Measurements from ENCODE around the gene NDRG3.
"Not testable (repeated sequence)": the region's sequence is repeated elsewhere in the genome, so short reads cannot be mapped to it uniquely, and the experiment has no call there.

The NDRG3 gene

GRCh38 chr20:36686944-36687343 is 58.9 kb downstream of the NDRG3 start:
- DNase-seq = no peak

GRCh38 chr20:36686504-36686903 is 59.4 kb downstream of the NDRG3 start:
- no peak for DNase-seq

- no peak for DNase-seq
These were observed 61.1 kb downstream of the NDRG3 start for GRCh38 chr20:36684747-36685146.

DNA sequence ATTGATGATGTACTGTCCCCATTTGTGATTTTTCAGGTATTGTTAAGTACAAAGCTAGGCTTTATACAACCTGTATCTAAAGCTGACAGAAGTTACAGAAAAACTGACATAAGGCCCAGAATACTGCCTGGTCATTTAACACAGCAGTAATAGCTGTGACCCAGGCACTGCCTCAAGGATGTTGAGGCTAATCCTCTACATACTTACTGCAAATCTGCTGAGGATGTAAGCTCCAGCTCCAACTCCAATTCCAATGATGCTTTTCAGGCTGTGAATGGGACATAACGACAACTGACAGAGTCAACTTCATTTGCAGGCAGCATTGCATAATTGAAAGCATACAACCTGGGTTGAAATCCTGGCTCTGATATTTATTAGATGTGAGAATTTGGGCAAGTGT is 63.6 kb downstream of the NDRG3 start:
- no peak for DNase-seq

DNA sequence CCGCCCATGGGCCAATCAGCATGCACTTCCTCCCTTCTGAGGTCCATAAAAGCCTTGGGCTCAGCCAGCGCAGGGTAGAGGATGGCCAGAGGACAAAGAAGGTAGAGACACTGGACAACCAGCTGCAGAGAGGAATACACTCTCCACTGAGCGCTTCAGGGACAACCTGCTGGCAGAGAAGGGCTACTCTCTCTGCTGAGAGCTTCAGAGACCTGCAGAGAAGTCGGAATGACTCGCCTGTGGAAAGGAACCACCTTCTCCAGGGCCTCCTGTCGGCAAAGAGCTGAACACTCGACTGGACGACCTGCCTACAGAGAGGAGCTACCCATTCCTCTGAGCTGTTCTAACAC is 68.5 kb downstream of the NDRG3 start:
- DNase-seq = no peak

DNA sequence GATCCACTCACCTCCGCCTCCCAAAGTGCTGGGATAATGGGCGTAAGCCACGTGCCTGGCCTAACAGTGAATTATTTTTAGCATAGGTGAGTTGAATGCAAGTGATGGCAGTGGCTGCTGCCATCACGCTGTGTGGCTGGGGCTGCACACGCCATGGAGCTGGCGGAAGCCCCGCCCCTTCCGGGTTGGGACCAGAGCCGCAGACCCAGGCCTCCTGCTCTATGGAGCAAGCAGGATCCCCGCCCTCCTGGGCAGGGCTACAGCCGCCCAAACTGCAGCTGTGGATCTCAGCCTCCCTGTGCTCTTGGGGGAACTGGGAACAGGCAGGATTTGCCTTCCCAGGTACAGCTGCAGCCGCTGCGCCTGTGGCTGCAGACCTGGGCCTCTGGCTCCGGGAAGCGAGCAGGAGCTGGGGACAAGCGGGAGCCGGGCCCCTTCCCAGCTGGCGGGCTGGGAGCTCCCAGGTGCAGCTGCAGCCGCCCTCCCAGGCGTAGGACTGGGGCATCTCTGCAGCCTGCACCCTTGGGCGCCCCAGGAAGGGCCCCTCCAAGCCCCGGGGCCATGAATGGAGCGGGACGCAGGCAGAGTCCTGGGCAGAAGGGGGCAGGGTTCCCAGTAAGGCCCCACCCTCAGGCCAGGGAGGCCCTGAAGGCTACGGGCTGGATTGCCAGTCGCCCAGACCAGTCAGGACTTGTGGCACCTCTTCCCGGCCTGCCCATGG is 69.0 kb downstream of the NDRG3 start:
- no peak for DNase-seq

DNA sequence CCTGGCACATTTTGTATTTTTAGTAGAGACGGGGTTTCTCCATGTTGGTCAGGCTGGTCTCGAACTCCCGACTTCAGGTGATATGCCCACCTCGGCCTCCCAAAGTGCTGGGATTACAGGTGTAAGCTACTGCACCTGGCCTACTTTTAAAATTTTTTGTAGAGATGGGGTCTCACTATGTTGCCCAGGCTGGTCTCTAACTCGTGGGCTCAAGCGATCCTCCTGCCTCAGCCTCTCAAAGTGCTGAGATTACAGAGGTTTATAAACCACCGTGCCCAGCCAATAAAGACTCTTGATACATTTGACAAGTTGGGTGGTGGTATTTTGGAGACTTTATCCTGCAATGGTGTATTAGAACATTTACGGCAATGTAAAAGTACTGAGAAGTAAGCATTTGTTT is 70.3 kb downstream of the NDRG3 start:
- DNase-seq = not testable (repeated sequence)

DNA sequence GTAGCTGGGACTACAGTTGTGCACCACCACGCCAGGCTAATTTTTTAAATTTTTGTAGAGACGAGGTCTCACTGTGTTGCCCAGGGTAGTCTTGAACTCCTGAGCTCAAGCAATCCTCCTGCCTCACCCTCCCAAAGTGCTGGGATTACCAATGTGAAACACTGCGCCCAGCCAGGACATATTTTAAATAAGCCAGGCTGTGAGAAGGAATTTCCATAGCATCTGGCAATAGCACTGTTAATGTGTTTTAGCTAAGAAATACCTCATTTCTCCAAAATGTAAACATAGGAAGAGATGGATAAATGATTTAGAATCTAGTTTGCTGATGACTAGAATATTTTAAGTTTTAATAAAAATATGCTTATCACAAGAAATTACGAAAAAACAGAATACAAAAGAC is 72.9 kb downstream of the NDRG3 start:
- no peak for DNase-seq

- DNase-seq = no peak
These were observed 75.1 kb downstream of the NDRG3 start for GRCh38 chr20:36670665-36671357.

GRCh38 chr20:36666181-36666740 is 79.6 kb downstream of the NDRG3 start:
- no peak for DNase-seq

DNA sequence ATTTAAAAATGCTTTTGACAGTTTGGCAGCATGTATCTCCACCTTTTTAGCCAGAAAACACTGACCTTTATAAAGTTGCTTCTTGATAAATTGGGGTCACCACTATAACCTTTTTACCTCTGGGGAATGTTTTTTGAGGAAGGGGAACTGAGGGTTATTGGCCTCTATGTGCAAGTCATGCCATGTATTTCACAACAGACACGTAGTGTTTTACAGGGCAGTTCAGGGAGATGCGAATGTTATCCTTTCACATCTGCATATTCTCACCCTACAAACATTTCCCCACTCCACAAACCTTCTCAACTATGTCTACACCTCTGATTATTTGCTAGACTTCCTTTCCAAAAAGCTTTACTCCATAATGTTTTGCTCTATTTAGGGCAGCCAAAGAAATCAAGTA is 82.9 kb downstream of the NDRG3 start:
- peak; percentile 34 to 52 for DNase-seq

- peak; percentile 31 to 40 for DNase-seq
These were observed 87.6 kb downstream of the NDRG3 start for GRCh38 chr20:36658300-36658699.

- DNase-seq = no peak
These were observed 89.2 kb downstream of the NDRG3 start for GRCh38 chr20:36656733-36657132.

DNA sequence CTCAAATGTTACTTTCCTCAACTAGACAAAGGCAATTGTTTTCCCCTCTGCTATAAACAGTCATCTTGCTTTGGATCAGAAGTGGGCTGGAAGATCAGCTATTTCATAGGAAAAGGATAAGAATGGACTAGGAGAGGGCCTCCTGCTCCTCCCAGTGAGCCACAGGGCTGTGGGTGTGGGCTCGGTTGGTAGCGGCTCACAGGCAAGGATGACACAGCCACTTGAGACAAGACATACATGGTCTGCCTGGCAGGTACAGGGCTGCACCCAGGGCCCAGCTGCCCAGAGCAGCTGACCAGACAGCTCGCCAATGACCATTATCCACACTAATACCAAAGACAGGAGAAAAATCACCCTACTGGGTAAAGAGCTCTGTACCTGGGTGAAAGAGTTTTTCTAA is 90.9 kb downstream of the NDRG3 start:
- no peak for DNase-seq

- DNase-seq = no peak
These were observed 91.4 kb downstream of the NDRG3 start for GRCh38 chr20:36654506-36654905.

DNA sequence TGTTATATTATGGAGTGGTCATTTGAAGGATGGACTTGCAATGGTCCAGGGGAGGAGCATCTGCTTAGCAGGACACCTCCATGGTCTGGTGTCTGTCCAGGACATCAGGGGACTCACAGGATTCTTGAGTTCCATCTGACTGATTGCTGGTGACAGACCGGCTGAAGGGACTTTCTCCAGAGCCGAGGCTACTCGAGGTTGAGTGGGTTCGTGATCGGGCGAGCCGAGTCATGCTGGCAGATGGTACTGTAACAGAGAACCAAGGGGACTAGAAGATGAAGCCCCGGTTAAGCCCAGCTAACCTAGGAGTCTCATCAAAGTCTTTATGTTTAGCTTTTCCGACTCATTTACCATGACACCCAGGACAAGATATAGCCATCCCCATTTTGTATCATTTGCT is 92.4 kb downstream of the NDRG3 start:
- DNase-seq = no peak

DNA sequence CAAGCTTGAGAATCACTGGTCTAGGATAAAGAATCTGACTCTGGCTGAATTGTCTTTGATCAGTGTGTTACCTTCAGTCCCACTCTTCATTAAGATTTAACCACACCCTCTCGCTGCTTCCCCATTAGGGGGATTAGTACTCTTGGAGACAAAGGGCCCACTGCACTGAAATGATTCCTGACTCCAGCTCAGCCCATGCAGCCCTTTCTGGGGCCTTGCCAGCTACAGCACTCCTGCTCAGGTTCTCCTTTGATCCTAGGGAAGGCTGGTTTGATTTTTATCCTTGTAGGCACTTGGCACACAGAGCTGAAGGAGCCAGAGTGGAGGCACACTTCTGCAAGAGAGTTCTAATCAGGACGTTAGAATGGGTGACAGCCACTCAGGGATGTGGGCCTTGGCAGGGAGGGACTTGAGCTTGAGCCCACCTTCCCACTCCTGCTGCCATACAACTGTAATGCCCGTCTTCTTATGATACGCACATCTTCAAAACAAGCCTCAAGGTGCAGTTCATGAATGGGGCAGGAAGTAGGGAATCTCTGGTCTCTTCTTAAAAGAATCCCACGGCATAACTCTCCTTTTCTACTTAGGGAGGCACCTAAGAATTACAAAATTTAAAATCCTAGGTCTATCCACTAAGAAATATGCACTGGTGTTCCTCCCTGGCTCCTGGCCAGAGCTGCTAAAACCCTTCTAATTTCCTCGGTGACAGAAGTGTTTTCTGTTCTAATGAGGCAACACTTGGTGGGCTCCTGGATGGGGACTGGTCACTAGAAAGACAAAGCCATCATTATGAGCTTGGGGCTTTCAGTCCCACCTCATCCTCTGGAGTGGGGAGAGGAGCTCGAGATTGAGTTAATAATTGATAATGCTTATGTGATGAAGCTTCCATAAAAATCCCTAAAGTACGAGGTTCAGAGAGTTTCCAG is 98.4 kb downstream of the NDRG3 start:
- DNase-seq = no peak

DNA sequence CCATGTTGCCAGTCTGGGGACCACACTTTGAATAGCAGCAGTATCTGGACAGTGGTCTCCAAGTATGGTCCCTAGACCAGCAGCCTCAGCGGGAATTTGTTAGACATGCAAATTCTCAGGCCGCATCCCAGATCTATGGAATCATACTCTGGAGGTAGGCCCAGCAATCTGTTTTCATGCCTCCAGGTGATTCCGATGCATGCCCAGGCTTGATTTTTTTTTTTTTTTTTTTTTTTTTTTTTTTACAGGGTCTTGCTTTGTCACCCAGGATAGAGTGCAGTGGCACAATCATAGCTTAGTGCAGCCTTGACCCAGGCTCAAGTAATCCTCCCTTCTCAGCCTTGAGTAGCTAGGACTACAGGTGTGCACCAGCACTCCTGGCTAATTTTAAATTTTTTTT is 99.2 kb downstream of the NDRG3 start:
- no peak for DNase-seq

DNA sequence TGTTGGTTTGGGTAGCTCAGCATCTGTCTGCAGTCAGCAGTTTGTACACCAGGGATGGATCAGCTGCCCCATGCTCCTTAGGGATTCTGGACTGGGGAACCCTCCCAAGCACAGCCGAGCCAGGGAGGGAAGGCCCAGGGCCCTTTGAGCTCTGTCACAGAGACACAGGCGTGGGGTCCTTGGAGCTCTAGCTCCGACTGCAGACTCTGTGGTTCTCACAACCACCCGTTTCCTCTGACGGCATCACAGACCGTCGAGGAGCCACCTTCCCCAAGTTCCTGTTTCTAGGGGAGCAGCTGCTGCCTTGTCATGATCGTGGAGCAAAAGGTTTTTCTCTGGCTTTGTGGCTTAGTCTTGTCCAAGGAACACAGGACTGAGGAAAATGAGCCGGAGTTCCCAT is 99.9 kb downstream of the NDRG3 start, which contains the start of gene SLA2:
SLA2 (minus strand) TSS at position 199 of the 400 bp plus-strand sequence. CDS start 4,861 bp downstream, outside the sequence.
- peak; percentile 79 to 88 for DNase-seq

GRCh38 chr20:36645353-36645752 is 100.5 kb downstream of the NDRG3 start:
- no peak for DNase-seq

GRCh38 chr20:36644706-36645095 is 101.2 kb downstream of the NDRG3 start:
- DNase-seq = no peak

GRCh38 chr20:36644032-36644705 is 101.7 kb downstream of the NDRG3 start:
- no peak for DNase-seq

Data from inflammatory macrophage (primary cell).